ENCODE data around the gene ICA1.

DNA sequence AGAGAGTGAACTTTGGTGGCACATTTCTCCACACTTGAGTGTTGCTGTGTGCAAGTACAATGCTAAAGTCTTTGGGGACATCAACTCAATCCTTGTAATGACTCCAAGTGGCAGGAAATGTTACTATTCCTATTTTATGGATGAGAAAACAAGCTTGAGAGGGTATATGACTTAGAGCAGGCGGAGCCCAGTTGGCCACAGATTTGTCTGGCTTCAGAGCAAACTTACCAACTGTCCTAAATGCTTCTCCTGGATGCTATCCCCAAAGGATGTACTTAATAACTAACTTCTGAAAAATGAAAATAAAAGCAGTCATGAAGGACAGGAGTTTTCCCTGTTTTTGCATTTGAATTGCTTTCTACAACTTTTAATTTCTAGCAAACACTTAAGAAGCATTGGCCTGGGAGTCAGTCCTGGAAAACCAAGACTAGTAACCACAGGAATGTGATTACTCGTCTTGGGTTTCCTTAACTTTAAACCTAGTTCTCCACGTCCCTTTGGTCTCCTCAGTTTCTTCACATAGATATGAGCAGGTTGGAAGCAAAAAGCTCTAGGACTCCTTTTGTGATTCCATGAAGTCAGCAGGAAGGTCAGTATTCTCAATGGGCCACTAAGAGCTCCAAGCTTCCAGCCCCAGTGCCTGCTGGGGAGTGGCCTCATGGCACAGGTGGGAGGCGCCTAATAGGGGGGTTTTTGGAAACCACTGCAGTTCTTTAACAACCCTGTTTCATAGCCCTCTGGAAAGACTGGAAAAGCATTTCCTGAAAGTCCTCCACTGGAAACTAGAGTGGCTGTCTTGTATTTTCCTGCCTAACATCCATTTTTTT is 152.6 kb downstream of the ICA1 start:
- TF ChIP-seq POLR2A (IDR thresholded peaks at IDR 0.05; ENCODE audit: low read depth, low read length), result no peak
- no peak for TF ChIP-seq POLR2AphosphoS5 (IDR thresholded peaks at IDR 0.05; ENCODE audit: low read depth, low read length)
- no peak for TF ChIP-seq TAF1 (IDR thresholded peaks at IDR 0.05; ENCODE audit: borderline replicate concordance, low read depth, low read length)

Measured in GM12892 (cell line).